RCC 7860 (cell line): ENCODE data around the gene PEX16.

Experiments used
- DNase-seq: peaks from one replicate; pipeline ENCODE4 v3.0.0-alpha.2; 2015; ENCODE audit warnings: low spot score
- FAIRE-seq: peaks from 2 replicates; lab custom pipeline; 2012; peaks lifted over from hg19 to GRCh38; lab: Jason Lieb, UNC

Gene PEX16

GRCh38 chr11:45931739-45932138 is 14.1 kb upstream of the PEX16 start:
- DNase-seq = no peak
- no peak for FAIRE-seq

GRCh38 chr11:45930951-45931570 is 13.4 kb upstream of the PEX16 start:
- no peak for FAIRE-seq
- DNase-seq = no peak

- DNase-seq (no peak), FAIRE-seq (no peak)
These were observed 12.5 kb upstream of the PEX16 start for GRCh38 chr11:45930031-45930794.

- FAIRE-seq (no peak), DNase-seq (no peak)
These were observed 11.9 kb upstream of the PEX16 start for GRCh38 chr11:45929486-45930030.

DNA sequence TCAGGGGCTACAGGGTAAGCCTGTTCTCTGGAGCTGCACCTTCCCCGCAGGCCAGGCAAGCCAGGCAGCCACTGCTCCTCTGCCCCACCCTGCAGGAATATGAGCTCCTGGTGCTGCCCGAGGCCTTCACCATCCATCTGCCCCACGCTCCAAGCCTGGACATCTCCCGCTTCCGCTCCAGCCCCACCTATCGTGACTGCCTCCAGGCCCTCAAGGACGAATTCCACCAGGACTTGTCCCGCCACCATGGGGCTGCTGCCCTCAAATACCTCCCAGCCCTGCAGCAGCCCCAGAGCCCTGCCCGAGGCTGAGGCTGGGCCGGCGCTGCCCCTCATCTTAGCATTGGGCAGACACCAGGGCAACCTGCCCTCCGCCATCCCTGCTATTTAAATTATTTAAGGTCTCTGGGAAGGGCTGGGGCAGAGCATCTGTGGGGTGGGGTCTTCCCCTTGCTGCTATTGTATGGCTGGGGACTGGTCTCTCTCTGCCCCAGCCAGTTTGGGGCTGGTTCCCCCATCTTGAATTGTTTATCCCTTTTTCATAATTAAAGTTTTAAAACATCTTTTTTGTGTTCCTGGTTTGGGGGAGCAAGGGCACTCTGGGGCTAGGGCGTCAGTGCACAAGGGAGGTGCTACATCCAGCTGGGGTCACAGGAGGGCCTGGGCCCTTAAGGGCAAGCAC is 11.0 kb upstream of the PEX16 start:
- DNase-seq = no peak
- no peak for FAIRE-seq

GRCh38 chr11:45927684-45928413 is 10.2 kb upstream of the PEX16 start:
- FAIRE-seq (no peak), DNase-seq (no peak)

DNA sequence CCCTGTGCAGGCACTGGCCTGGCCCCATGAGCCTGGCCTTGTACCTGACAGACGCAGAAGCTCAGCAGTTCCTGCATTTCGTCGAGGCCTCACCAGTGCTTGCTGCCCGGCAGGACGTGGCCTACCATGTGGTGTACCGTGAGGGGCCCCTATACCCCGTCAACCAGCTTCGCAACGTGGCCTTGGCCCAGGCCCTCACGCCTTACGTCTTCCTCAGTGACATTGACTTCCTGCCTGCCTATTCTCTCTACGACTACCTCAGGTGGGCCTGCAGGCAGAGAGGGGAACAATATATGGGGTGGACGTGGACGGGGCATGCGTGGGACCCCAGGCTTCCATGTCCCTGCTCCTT is 9.6 kb upstream of the PEX16 start:
- FAIRE-seq = no peak
- no peak for DNase-seq

DNA sequence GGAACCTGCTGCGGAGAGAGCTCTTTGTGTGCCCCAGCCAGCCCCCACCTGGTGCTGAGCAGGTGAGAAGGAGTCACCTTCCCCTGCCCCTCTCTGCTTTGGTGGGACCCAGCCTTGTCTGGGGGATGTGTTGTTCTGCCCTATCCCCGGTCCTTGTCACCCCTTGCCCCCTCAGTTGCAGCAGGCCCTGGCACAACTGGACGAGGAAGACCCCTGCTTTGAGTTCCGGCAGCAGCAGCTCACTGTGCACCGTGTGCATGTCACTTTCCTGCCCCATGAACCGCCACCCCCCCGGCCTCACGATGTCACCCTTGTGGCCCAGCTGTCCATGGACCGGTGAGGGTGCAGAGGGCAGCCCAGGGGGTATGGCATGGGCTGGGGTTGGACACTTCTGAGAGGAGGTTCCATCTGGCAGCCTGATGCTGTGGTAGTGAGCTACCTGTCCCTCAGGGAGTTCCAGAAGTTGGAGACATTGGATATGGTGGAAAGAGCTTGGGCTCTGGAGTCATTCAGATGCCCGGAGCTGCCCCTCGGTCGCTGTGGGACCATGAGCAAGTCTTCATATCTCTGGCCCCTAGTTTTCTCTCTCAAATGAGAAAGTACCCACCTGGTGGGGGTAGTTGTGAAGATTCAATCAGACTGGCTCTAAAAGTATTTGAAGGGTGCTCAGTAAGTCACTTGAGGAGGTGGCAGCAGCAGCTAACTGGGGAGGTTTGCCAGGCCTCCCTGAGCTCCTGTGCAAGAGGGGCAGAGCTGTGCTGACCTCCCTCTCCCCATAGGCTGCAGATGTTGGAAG is 9.1 kb upstream of the PEX16 start:
- no peak for DNase-seq
- FAIRE-seq = no peak

- FAIRE-seq = no peak
- DNase-seq = no peak
These were observed 8.3 kb upstream of the PEX16 start for GRCh38 chr11:45926001-45926401.

- DNase-seq = no peak
- no peak for FAIRE-seq
These were observed 7.9 kb upstream of the PEX16 start for GRCh38 chr11:45925550-45925949.

DNA sequence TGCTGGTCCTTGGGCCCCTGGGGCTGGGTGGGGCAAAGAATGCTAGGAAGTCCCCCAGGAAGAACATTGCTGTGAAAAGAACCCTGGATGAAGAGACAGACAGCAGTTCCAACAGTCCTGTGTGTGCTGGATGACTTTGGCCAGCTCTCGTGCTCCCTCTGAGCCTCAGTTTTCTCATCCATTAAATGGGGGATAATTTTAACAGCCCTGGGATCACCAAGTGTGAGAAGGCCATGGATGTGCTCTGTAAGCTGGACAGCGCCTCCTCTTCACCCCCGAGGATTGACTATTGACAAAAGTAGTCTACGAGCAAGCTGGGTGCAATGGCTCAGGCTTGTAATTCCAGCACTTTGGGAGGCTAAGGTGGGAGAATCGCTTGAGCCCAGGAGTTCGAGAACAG is 7.2 kb upstream of the PEX16 start:
- no peak for FAIRE-seq

DNA sequence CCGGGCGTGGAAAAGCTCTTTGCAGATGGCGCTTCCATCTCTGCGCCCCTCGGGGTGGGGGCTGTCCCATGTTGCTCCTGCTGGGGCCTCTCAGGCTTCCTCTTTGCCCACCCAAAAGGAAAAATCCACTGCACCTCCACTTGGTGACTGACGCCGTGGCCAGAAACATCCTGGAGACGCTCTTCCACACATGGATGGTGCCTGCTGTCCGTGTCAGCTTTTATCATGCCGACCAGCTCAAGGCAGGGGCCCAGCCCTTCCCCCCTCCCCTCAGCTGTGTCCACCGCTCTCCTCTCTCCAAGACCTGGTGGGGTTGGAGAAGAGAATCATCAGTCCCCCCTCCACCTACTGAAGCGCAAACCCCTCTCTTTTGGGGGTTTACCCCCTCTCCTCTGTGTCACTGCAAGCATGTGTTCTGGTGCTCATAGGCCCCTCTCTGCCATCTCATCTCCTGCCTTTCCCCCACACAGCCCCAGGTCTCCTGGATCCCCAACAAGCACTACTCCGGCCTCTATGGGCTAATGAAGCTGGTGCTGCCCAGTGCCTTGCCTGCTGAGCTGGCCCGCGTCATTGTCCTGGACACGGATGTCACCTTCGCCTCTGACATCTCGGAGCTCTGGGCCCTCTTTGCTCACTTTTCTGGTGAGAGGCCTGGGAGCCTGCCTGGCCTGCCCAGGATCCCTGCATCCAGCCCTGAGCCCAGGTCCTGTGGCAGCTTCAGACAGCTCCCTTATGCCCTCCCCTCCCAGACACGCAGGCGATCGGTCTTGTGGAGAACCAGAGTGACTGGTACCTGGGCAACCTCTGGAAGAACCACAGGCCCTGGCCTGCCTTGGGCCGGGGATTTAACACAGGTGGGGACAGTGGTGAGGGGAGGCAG is 6.6 kb upstream of the PEX16 start:
- no peak for FAIRE-seq
- DNase-seq = no peak

More for the DNA sequence above, 7.2 kb upstream of the PEX16 start:
- DNase-seq = no peak

DNA sequence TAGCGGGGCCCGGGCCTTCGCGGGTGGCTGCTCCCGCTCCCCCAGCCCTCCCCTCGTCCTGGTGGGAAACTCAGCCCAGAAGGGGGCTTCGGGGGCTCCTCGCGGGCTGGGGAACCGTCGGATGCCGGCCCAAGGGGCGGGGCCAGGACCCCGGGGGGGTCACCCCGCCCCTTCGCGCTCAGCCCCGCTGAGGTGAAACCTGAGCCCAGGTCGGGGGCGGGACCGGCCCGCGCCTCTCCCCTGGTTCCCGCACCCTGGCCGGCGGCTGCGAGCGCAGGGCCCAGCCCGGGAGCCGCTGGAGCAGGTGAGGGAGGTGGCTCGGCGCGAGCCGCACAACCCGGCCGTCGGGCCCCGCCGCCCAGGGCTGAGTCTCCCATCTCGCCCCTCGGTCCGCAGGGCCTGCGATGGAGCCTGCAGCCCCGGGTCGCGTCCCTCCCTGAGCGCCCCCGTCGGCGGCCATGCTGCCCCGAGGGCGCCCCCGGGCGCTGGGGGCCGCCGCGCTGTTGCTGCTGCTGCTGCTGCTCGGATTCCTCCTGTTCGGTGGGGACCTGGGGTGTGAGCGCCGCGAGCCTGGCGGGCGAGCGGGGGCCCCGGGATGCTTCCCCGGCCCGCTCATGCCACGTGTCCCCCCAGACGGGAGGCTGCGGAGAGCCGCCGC is 4.9 kb upstream of the PEX16 start, which contains the start of gene LARGE2:
LARGE2 (plus strand) TSS at position 232 of the 658 bp plus-strand sequence; CDS start at position 459, 227 bp downstream.
- FAIRE-seq (no peak), DNase-seq (no peak)

DNA sequence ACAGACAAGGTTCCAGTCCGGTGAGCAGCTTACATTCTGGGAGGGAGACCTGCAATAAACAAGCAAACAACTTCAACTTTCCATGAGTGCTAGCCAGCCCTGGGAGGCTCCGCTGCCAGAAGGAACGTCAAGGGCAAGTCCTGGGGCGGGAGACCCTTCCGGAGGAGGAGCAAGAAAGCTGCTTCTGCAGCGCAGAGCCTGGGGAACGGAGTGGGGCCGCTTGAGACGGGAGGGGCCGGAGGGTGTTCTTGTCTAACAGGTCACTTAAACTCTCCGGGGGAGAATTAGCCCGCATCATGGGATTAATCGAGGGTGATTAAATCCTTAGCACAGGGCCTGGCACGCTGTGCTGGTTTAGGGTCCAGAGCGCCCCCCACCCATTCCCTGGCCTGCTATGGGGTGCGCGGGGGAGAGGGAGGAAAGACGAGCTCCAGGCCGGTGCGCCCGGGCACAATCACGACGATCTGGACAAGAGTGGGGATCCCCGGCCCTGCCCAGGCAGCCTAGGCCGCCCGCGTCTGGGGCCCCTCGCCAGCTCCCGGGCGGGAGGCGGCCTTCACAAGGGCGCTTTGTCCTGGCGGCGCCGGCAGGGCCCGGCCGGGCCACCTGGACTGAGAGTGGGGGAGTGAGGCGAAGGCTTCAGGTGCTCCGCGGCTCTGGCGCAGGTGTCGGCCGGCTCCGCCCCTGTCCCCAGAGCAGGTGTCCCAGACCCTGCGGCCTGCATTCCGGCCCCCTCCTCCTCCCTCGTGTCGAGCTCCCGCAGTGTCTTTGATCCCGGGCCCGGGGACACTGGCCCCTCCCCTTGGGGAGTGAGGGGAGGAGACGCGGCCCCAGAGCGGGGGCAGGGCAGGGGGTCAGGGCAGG is 4.1 kb upstream of the PEX16 start:
- no peak for DNase-seq

DNA sequence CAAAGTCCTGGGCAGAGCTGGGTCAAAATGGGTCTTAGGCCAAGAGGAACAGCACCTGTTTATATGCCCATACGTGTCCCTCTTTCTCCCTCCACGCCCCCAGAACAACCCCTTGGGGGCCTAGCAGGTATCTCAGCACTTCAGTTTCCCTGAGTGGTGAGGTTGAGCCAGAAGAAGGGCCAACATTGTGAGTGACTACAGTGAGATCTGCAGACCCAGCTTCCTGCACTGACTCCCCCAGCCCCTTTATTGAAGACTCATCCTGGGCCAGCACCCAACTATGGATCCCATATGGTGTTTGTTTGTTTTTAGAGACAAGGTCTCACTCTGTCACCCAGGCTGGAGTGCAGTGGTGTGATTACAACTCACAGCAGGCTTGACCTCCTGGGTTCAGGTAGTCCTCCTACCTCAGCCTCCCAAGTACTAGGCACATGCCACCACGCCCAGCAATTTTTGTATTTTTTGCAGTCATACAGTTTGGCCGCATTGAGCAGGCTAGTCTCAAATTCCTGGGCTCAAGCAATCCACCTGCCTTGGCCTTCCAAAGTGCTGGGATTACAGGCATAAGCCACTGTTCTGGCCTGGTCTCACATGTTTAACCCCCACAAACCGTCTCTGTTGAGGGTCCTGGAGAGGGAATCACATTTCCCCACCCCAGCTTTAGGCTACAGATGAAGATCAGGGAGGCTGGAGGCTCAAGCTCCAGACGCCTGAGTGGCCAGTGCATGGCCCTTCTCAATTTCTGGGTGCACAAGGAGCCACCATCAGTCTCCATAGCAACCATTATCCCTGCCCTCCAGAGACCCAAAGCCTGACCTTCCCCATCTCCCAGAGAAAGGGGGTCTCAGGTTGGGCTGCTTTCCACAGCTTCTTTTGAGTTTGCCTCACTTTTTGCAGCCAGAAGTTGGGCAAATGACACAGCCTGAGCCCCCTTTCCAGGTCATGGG is 3.1 kb upstream of the PEX16 start:
- FAIRE-seq = no peak
- DNase-seq = no peak

More for the DNA sequence above, 4.1 kb upstream of the PEX16 start:
- FAIRE-seq = no peak

DNA sequence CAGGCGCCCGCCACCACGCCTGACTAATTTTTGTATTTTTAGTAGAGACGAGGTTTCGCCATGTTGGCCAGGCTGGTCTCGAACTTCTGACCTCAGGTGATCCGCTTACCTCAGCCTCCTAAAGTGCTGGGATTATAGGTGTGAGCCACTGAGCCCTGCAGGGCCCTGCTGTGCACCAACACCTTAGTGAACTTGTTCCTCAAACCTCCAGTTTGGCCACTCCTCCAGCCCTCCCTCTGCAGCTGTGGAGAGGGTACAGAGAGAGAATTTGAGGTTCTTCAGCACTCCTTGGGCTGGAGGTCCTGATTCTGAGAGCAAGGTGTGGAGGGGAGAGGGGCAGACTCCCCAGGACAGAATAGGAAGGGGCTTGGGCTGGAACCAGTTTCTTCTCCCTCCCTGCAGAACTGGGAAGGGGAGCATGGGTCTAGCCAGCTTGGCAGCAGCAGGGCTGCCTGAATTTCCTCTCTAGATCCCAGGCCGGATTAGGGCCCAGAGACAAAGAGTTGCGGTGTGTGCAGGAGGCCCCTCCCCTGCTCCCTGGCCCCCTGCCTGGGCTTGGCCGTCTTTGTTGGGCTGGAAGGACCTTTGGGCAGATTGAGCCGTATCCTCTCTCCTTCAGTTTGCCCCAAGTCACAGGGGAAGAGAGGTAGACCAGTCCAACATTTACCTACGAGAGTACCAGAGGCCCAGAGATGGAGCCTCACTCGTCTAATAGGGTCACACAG is 2.3 kb upstream of the PEX16 start:
- FAIRE-seq (no peak), DNase-seq (no peak)
